ENCODE data around the gene IKBKG. TPM values are rescaled to one million over a fixed set of nuclear protein-coding genes. Genes with fewer than 3 reads are reported as not detected.

The IKBKG gene
- total RNA-seq, 1 donor from 2014 or later: 61.1 TPM

DNA sequence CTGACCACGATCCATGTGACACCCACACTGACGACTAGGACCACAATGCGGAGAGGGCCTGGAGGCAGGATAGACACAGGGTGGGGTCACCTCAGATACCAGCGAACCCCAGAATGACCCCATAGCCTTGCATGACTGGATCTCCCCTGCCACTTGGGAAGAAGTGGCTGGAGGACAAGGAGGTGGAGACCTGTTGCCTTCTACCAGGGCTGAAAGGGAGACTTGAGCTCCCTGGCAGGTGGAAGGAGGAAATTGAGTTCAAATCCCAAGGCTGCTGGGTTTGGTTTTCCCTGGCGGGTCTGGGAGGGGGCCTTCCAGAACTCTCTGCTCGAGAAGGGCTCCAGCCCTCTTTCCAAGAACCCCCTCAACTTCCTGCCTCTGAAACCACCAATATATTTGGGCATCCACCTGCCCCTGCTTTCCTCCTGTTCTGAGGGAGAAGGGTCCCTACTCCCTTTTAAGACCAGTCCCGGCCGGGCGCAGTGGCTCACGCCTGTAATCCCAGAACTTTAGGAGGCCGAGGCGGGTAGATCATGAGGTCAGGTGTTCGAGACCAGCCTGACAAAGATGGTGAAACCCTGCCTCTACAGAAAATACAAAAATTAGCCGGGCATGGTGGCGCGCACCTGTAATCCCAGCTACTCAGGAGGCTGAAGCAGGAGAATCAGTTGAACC, 34.4 kb upstream of the IKBKG start:
- H3K4me3 Mint-ChIP-seq: no peak overlapping the region
- H3K9me3 Mint-ChIP-seq: peaks cover 2% of the 10 kb centered on the region
- ATAC-seq (ENCODE audit: low read depth) (no peak), DNase-seq (no peak)
- H3K27me3 Mint-ChIP-seq: no peaks in the 10 kb centered on the region
- H3K4me1 Mint-ChIP-seq: peaks cover 21% of the 10 kb centered on the region
- H3K27ac Mint-ChIP-seq: no peak overlapping the region
- POLR2A ChIA-PET: interaction anchor here (0.6 to 4.8 kb wide), 3 partner anchors 12 to 22 kb away, joined by 3 to 34 read pairs (median 5); partner anchors contain the start of gene SLC10A3
- CTCF ChIA-PET: no interaction called here
- intact Hi-C loops (cut with micrococcal nuclease): loop anchor here (10.0 kb wide), 2 partner anchors 58 to 138 kb away; partner anchors contain the start of genes EMD, FLNA and PLXNA3
- TF ChIP-seq CTCF (IDR thresholded peaks at IDR 0.05): no peak
- peaks cover 24% of the 10 kb centered on the region for H3K36me3 Mint-ChIP-seq (ENCODE audit: low read depth)

GRCh38 chrX:154513716-154514115, 33.7 kb upstream of the IKBKG start:
- H3K27me3 Mint-ChIP-seq: no peaks in the 10 kb centered on the region
- CTCF ChIA-PET: no interaction called here
- intact Hi-C loops (cut with micrococcal nuclease): loop anchor here (10.0 kb wide), 2 partner anchors 59 to 139 kb away; partner anchors contain the start of genes EMD, FLNA and PLXNA3
- TF ChIP-seq CTCF (IDR thresholded peaks at IDR 0.05): no peak
- no peak overlapping the region for H3K27ac Mint-ChIP-seq
- no peak for DNase-seq
- ATAC-seq (ENCODE audit: low read depth): no peak
- H3K4me1 Mint-ChIP-seq: peaks cover 21% of the 10 kb centered on the region
- no peak overlapping the region for H3K4me3 Mint-ChIP-seq
- peaks cover 2% of the 10 kb centered on the region for H3K9me3 Mint-ChIP-seq
- peaks cover 19% of the 10 kb centered on the region for H3K36me3 Mint-ChIP-seq (ENCODE audit: low read depth)
- POLR2A ChIA-PET: interaction anchor here (0.6 to 4.8 kb wide), 3 partner anchors 12 to 23 kb away, joined by 3 to 34 read pairs (median 5); partner anchors contain the start of gene SLC10A3

GRCh38 chrX:154515090-154515965, 32.1 kb upstream of the IKBKG start:
- H3K9me3 Mint-ChIP-seq: no peaks in the 10 kb centered on the region
- DNase-seq (no peak), ATAC-seq (ENCODE audit: low read depth) (no peak)
- H3K36me3 Mint-ChIP-seq (ENCODE audit: low read depth): peaks cover 8% of the 10 kb centered on the region
- intact Hi-C loops (cut with micrococcal nuclease): loop anchor here (5.0 to 10.0 kb wide), 3 partner anchors 61 to 418 kb away; partner anchors contain the start of genes EMD, FLNA, MECP2 and PLXNA3
- peak overlapping the region; percentile 84 for H3K4me3 Mint-ChIP-seq
- TF ChIP-seq CTCF (IDR thresholded peaks at IDR 0.05): no peak
- ChIA-PET CTCF (no interaction called here), POLR2A (interaction anchor here (0.5 to 4.8 kb wide), 9 partner anchors 8 to 117 kb away, joined by 3 to 34 read pairs (median 4); partner anchors contain the start of genes PLXNA3 and SLC10A3)
- H3K27me3 Mint-ChIP-seq: no peaks in the 10 kb centered on the region
- H3K4me1 Mint-ChIP-seq: peaks cover 21% of the 10 kb centered on the region
- peak overlapping the region; percentile 65 for H3K27ac Mint-ChIP-seq

DNA sequence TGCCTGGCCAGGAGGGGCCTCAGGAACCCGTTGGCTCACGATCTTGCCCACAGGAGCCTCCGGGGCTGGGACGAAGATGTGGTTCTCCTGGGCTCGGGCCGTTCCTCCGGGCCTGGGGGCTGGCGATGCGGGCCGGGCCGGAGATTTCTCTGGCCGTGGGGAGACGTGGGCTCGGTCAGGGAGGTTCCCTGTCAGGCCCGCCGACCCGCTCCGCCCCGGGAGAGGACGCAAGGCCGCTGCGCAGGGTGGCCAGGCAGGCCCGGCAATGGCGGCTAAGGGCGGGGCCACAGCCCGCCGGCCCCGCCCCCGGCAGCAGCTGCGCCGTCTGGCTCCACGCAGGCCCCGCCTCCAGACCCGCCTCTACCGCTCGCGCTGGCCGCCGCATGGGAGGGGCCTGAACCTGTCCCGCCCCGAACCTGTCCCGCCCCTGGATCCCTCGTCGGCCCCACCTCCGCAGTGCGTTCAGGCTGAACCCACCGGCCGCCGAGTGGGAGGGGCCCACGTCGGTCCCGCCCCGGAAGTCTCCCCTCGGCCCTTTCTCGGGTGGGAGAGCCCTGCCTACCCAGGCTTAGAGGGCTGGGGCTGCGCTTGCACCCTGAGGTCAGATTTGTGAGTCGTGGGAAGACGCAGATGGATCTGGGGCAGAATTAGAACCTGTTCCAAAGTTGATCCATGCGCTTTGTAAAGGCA, 31.3 kb upstream of the IKBKG start, which contains the start of gene FAM3A:
FAM3A (minus strand) TSS at position 267 of the 690 bp plus-strand sequence. CDS start 460 bp downstream, outside the sequence.
- H3K4me1 Mint-ChIP-seq: peaks cover 18% of the 10 kb centered on the region
- no peaks in the 10 kb centered on the region for H3K27me3 Mint-ChIP-seq
- peaks cover 4% of the 10 kb centered on the region for H3K36me3 Mint-ChIP-seq (ENCODE audit: low read depth)
- CTCF ChIA-PET: interaction anchor here (1.1 kb wide), 1 partner anchor 26 kb away, joined by 3 read pairs; the partner anchor contains the start of gene SLC10A3
- DNase-seq (peak; percentile 87), ATAC-seq (ENCODE audit: low read depth) (peak; percentile 97)
- POLR2A ChIA-PET: interaction anchor here (0.5 to 4.8 kb wide), 9 partner anchors 11 to 117 kb away, joined by 3 to 34 read pairs (median 4); partner anchors contain the start of genes PLXNA3 and SLC10A3
- H3K9me3 Mint-ChIP-seq: no peaks in the 10 kb centered on the region
- TF ChIP-seq CTCF (IDR thresholded peaks at IDR 0.05): no peak
- H3K27ac Mint-ChIP-seq: peak within 1 kb of the TSS; percentile 85
- intact Hi-C loops (cut with micrococcal nuclease): loop anchor here (1.0 to 10.0 kb wide), 8 partner anchors 26 to 792 kb away; partner anchors contain the start of genes ABCD1, BCAP31, EMD and FLNA
- peak within 1 kb of the TSS; percentile 85 for H3K4me3 Mint-ChIP-seq
